Measurements from ENCODE around the gene NMUR1.

DNA sequence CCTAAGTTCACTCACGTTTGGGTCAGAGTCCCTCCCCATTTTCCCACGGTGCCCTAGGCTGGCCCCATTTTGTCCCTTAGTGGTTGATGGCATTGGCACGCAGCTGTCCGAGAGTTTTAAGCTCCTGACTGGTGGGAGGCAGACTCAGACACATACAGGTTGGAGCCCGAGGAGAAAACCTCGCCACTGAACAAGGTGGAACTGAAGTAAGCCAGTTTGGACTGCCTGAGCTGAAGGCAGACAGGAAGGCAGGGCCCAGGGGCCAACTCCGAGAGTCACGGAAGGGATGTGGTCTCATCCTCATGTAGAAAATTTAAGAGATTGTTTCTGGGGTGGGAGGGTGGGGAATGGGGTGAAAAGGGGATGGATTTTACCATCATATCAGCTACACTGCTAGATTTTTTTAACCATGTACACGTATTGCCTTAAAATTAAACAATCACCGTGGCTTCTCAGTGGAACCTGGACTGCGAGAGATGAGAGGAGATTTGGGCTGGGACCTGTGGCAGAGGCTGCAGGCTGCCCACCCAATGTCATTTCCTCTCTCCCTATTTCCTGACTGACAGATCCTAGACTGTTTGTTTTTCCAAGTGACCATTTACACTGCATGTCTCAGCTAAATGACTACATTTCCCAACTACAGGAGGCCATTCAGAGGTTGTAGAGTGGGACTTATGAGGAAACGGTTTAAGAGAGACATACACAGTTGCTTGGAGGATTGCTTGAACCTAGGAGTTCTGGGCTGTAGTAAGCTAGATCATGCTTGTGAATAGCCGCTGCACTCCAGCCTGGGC, 19.4 kb upstream of the NMUR1 start:
- TF ChIP-seq, protein P1, sequence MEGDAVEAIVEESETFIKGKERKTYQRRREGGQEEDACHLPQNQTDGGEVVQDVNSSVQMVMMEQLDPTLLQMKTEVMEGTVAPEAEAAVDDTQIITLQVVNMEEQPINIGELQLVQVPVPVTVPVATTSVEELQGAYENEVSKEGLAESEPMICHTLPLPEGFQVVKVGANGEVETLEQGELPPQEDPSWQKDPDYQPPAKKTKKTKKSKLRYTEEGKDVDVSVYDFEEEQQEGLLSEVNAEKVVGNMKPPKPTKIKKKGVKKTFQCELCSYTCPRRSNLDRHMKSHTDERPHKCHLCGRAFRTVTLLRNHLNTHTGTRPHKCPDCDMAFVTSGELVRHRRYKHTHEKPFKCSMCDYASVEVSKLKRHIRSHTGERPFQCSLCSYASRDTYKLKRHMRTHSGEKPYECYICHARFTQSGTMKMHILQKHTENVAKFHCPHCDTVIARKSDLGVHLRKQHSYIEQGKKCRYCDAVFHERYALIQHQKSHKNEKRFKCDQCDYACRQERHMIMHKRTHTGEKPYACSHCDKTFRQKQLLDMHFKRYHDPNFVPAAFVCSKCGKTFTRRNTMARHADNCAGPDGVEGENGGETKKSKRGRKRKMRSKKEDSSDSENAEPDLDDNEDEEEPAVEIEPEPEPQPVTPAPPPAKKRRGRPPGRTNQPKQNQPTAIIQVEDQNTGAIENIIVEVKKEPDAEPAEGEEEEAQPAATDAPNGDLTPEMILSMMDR (IDR thresholded peaks at IDR 0.05; ENCODE audit: low read depth, low read length) = no peak
- TF ChIP-seq EZH2phosphoT487 (IDR thresholded peaks at IDR 0.05; ENCODE audit: low read depth) = no peak
